HepG2 (cell line): ENCODE measurements around the gene ME3. TPM values are rescaled to one million over a fixed set of nuclear protein-coding genes. Genes with fewer than 3 reads are reported as not detected.

Experiments
- ATAC-seq: fragments of 200-7000 bp; cut with Tn5 transposase; 3 replicates; pipeline ENCODE4 v1.9.1; 2020; ENCODE audit warnings: mild to moderate bottlenecking, moderate library complexity
- BruUV-seq: library from RNA; stranded (reverse); fragments of 400-500 nt; replicated peaks from 2 replicates; lab custom pipeline; 2021; lab: Mats Ljungman, UMichigan
- CTCF ChIA-PET: fragments of 300-600 bp; formaldehyde crosslinking; extraction: SDS; loops from one replicate; lab custom pipeline; 2021; ENCODE audit warnings: low total read pairs, inconsistent platforms, low intra/inter-chr PET ratio; lab: Yijun Ruan, JAX
- POLR2A ChIA-PET: fragments of 350-600 bp; sonication (Branson Sonifier 250); formaldehyde crosslinking; loops from one replicate; lab custom pipeline; 2020; ENCODE audit warnings: antibody characterized with exemption, inconsistent platforms; lab: Yijun Ruan, JAX
- DNase-seq: peaks from one replicate; pipeline ENCODE4 v3.0.0-alpha.2; 2015; ENCODE audit warnings: low spot score
- FAIRE-seq: peaks from 3 replicates; lab custom pipeline; 2011; peaks lifted over from hg19 to GRCh38; lab: Jason Lieb, UNC
- H2AFZ ChIP-seq: one replicate; pipeline ENCODE4 v1.6.1; 2011; ENCODE audit warnings: low read length, inconsistent platforms
- H3K27ac ChIP-seq: fragments of 300-600 bp; 3 replicates; pipeline ENCODE4 v1.8.0; 2011; ENCODE audit warnings: mixed run types, mild to moderate bottlenecking, mixed read lengths, low read length, inconsistent platforms; ENCODE audit not compliant: insufficient read depth; ENCODE audit errors: extremely low read length
- H3K27me3 ChIP-seq, 2 experiments: fragments of 200-600 bp in 1 of 2; 2 replicates in 1 of 2; 3 replicates in 1 of 2; pipeline versions ENCODE4 v1.6.0 to v1.8.0; 2011; ENCODE audit warnings: low read length in 2 of 2, mild to moderate bottlenecking in 2 of 2, moderate library complexity in 2 of 2, inconsistent platforms in 1 of 2; ENCODE audit not compliant: insufficient read depth in 2 of 2, control insufficient read depth in 1 of 2
- H3K36me3 ChIP-seq, 2 experiments: fragments of 200-600 bp in 1 of 2; replicated peaks in 1 of 2; 2 replicates in 1 of 2; 3 replicates in 1 of 2; pipeline versions ENCODE4 v1.5.1 to v1.8.0; 2011; ENCODE audit warnings: low read length in 2 of 2, inconsistent platforms in 1 of 2; ENCODE audit not compliant: insufficient read depth in 2 of 2, control insufficient read depth in 1 of 2
- H3K4me1 ChIP-seq: 2 replicates; pipeline ENCODE4 v1.5.1; 2012; ENCODE audit warnings: low read length, inconsistent platforms; ENCODE audit not compliant: insufficient read depth
- H3K4me2 ChIP-seq: 2 replicates; pipeline ENCODE4 v1.6.0; 2011; ENCODE audit warnings: low read depth, low read length, inconsistent platforms
- H3K4me3 ChIP-seq, 3 experiments: fragments of 200-600 bp in 1 of 3; sonication (generic), shearing (Covaris generic) in 1 of 3; replicated peaks in 1 of 3; 2 replicates each; pipeline ENCODE4 v1.5.1; 2011 to 2016; ENCODE audit warnings: low read length in 3 of 3, inconsistent platforms in 2 of 3, low read depth in 2 of 3, mild to moderate bottlenecking in 2 of 3, control low read depth in 1 of 3, mixed read lengths in 1 of 3; ENCODE audit not compliant: insufficient read depth in 1 of 3
- H3K79me2 ChIP-seq: one replicate; pipeline ENCODE4 v1.6.1; 2011; ENCODE audit warnings: low read length, inconsistent platforms; ENCODE audit not compliant: insufficient read depth
- H3K9ac ChIP-seq: 2 replicates; pipeline ENCODE4 v1.6.0; 2011; ENCODE audit warnings: mild to moderate bottlenecking, low read depth, low read length, inconsistent platforms; ENCODE audit not compliant: insufficient read depth
- H3K9me3 ChIP-seq: 2 replicates; pipeline ENCODE4 v1.5.1; 2012; ENCODE audit warnings: mild to moderate bottlenecking, low read length
- H4K20me1 ChIP-seq: 2 replicates; pipeline ENCODE4 v1.6.0; 2011; ENCODE audit warnings: inconsistent platforms, mild to moderate bottlenecking, low read length, moderate library complexity; ENCODE audit not compliant: insufficient read depth
- CENPBD1 ChIP-seq: sonication (generic); formaldehyde crosslinking; IDR thresholded peaks from 2 replicates; pipeline ENCODE4 v1.8.0; 2022; ENCODE audit warnings: missing genetic modification reagents, low read depth, mild to moderate bottlenecking, borderline replicate concordance
- EZH2 ChIP-seq: conservative IDR thresholded peaks from 2 replicates; pipeline ENCODE4 v1.6.1; 2012; ENCODE audit warnings: mild to moderate bottlenecking, low read depth, low read length, moderate library complexity
- FIP1L1 ChIP-seq: fragments of 200-400 bp; formaldehyde crosslinking; IDR thresholded peaks from 2 replicates; pipeline ENCODE4 v1.6.1; 2018; ENCODE audit warnings: low read depth, mild to moderate bottlenecking, low read length, moderate library complexity, borderline replicate concordance; ENCODE audit not compliant: insufficient read depth
- JUND ChIP-seq: sonication (generic); formaldehyde crosslinking; IDR thresholded peaks from 2 replicates; pipeline ENCODE4 v1.8.0; 2022; ENCODE audit warnings: mild to moderate bottlenecking, missing genetic modification reagents
- KLF12 ChIP-seq: sonication (generic); formaldehyde crosslinking; IDR thresholded peaks from 2 replicates; pipeline ENCODE4 v1.4.0; 2020; ENCODE audit warnings: missing genetic modification reagents, borderline replicate concordance
- MIER2 ChIP-seq: IDR thresholded peaks from 2 replicates; pipeline ENCODE4 v1.6.1; 2016; ENCODE audit warnings: missing biosample characterization, missing genetic modification reagents
- MZF1 ChIP-seq: sonication (generic); formaldehyde crosslinking; IDR thresholded peaks from 2 replicates; pipeline ENCODE4 v1.8.1; 2023; ENCODE audit warnings: mild to moderate bottlenecking, missing genetic modification reagents, borderline replicate concordance
- NFYB ChIP-seq: sonication (generic); formaldehyde crosslinking; IDR thresholded peaks from 2 replicates; pipeline ENCODE4 v1.4.0; 2020; ENCODE audit warnings: missing genetic modification reagents
- PTBP1 ChIP-seq: fragments of 200-400 bp; formaldehyde crosslinking; IDR thresholded peaks from 2 replicates; pipeline ENCODE4 v1.6.1; 2018; ENCODE audit warnings: low read length, low read depth; ENCODE audit not compliant: poor library complexity, severe bottlenecking
- RFXAP ChIP-seq: sonication (generic); formaldehyde crosslinking; IDR thresholded peaks from 2 replicates; pipeline ENCODE4 v1.4.0; 2020; ENCODE audit warnings: missing genetic modification reagents, borderline replicate concordance
- SMC3 ChIP-seq: IDR thresholded peaks from 2 replicates; pipeline ENCODE4 v1.6.1; 2011; ENCODE audit warnings: low read length, improper control_type of control experiment
- TAF15 ChIP-seq: fragments of 200-400 bp; formaldehyde crosslinking; IDR thresholded peaks from one replicate; pipeline ENCODE4 v1.6.1; 2018; ENCODE audit warnings: mild to moderate bottlenecking, low read depth, low read length; ENCODE audit not compliant: poor library complexity, severe bottlenecking
- TEAD2 ChIP-seq: sonication (generic); formaldehyde crosslinking; IDR thresholded peaks from 2 replicates; pipeline ENCODE4 v1.9.0; 2021; ENCODE audit warnings: missing genetic modification reagents
- ZBTB1 ChIP-seq: sonication (generic); formaldehyde crosslinking; IDR thresholded peaks from 2 replicates; pipeline ENCODE4 v1.4.0; 2020; ENCODE audit warnings: missing genetic modification reagents, borderline replicate concordance
- ZFP62 ChIP-seq: sonication (generic); formaldehyde crosslinking; IDR thresholded peaks from 2 replicates; pipeline ENCODE4 v1.4.0; 2020; ENCODE audit warnings: missing genetic modification reagents
- ZNF142 ChIP-seq: sonication (generic); formaldehyde crosslinking; IDR thresholded peaks from 2 replicates; pipeline ENCODE4 v1.4.0; 2020; ENCODE audit warnings: missing genetic modification reagents
- ZNF143 ChIP-seq: sonication (generic); formaldehyde crosslinking; IDR thresholded peaks from 2 replicates; pipeline ENCODE4 v1.4.0; 2020; ENCODE audit warnings: missing genetic modification reagents
- ZNF468 ChIP-seq: sonication (generic); formaldehyde crosslinking; IDR thresholded peaks from 2 replicates; pipeline ENCODE4 v1.8.0; 2022; ENCODE audit warnings: mild to moderate bottlenecking, moderate library complexity, missing genetic modification reagents
- WGBS: methylation state at CpG from one replicate; pipeline ENCODE4 v1.1.6; 2017; ENCODE audit warnings: low lambda C conversion rate; 5-methylcytosine and 5-hydroxymethylcytosine counted together
- in situ Hi-C: cut with HindIII; loops from 2 replicates; pipeline ENCODE4 v1.10.0; 2017; ENCODE audit warnings: low pct_unique_long_range_greater_than_20kb; ENCODE audit not compliant: extremely low pct_ligation_motif_present
- intact Hi-C: fragments of 100-400 bp; cut with micrococcal nuclease; formaldehyde crosslinking; loops from one replicate; pipeline ENCODE4 v1.10.0; 2022; ENCODE audit not compliant: unreplicated experiment
- polyA plus RNA-seq, 8 experiments: library from polyadenylated mRNA; depleted of rRNA in 3 of 8; stranded (reverse) in 7 of 8; unstranded in 1 of 8; fragments of >200 nt; fragmentation: Illumina TruSeq in 4 of 8; extraction: Trizol in 4 of 8; gene quantifications; 2 replicates each; pipeline versions ENCODE4 v1.2.1 to v1.2.3, GENCODE V29; 2011 to 2016; ENCODE audit warnings: low read depth in 4 of 8, missing spikeins in 1 of 8, mixed read lengths in 1 of 8; ENCODE audit not compliant: insufficient read depth in 1 of 8
- total RNA-seq, 5 experiments: library from RNA; depleted of rRNA; stranded (reverse); fragments of >200 nt; fragmentation: Illumina TruSeq; extraction: Trizol; gene quantifications; 2 replicates each; pipeline ENCODE4 v1.2.3, GENCODE V29; 2016; ENCODE audit warnings: low read depth in 1 of 5

Gene ME3
- total and polyA plus RNA-seq, 2 of the 13 experiments (the other 11 are each of a cell fraction or from before 2014, with no cell fraction given) = not detected

GRCh38 chr11:86641537-86642261 lies 30.7 kb downstream of the ME3 start:
- intact Hi-C loops = no loop called here
- DNase-seq = no peak
- no peak overlapping the region for H3K4me2 ChIP-seq
- TF ChIP-seq ZFP62 = no peak
- no peak for TF ChIP-seq ZNF143 (CRISPR knock-in tag)
- no peak for TF ChIP-seq ZNF468 (CRISPR knock-in tag)
- TF ChIP-seq SMC3 = no peak
- no peak for TF ChIP-seq RFXAP
- no peak for TF ChIP-seq PTBP1
- no peak for TF ChIP-seq CENPBD1 (CRISPR knock-in tag)
- TF ChIP-seq NFYB (CRISPR knock-in tag) = no peak
- no peak for TF ChIP-seq MIER2 (CRISPR knock-in tag)
- TF ChIP-seq JUND (CRISPR knock-in tag) = no peak
- TF ChIP-seq EZH2 = no peak
- no peak for TF ChIP-seq TEAD2 (CRISPR knock-in tag)
- no peak for TF ChIP-seq FIP1L1
- no peak for TF ChIP-seq TAF15
- no peak for TF ChIP-seq ZNF142 (CRISPR knock-in tag)
- TF ChIP-seq ZBTB1 (CRISPR knock-in tag) = no peak
- no peak for TF ChIP-seq MZF1 (CRISPR knock-in tag)
- no peak for TF ChIP-seq KLF12 (CRISPR knock-in tag)
- TF ChIP-seq, all 625 proteins: peak for 0
- H3K27me3 ChIP-seq = no peaks in the 10 kb centered on the region; a peak in 1 of 5 replicates
- ChIA-PET CTCF (no interaction called here), POLR2A (no interaction called here)
- no peaks in the 10 kb centered on the region for H3K79me2 ChIP-seq
- no peaks in the 10 kb centered on the region for H3K9me3 ChIP-seq
- no peak overlapping the region for H3K27ac ChIP-seq
- no peak overlapping the region for H3K4me3 ChIP-seq
- WGBS = 0% methylated on average over 1 of the region's 1 CpG
- FAIRE-seq (no peak), ATAC-seq (no peak)
- no peaks in the 10 kb centered on the region for H3K4me1 ChIP-seq
- no peak overlapping the region for H2AFZ ChIP-seq
- in situ Hi-C loops = no loop called here
- BruUV-seq = no TSS peak
- H3K36me3 ChIP-seq = no peaks in the 10 kb centered on the region
- H4K20me1 ChIP-seq = no peaks in the 10 kb centered on the region
- no peak overlapping the region for H3K9ac ChIP-seq
